ENCODE data around the gene FNIP2. TPM values are rescaled to one million over a fixed set of nuclear protein-coding genes. Genes with fewer than 3 reads are reported as not detected.

Gene FNIP2
- total and polyA plus RNA-seq, 7 donors = 15.6 to 92.1 (median 33.3) TPM

GRCh38 chr4:158845311-158846041 is 76.7 kb downstream of the FNIP2 start:
- H3K27me3 ChIP-seq (ENCODE audit: insufficient read depth in 3 of 3, low read length in 2 of 3) = no peaks in the 10 kb centered on the region
- TF ChIP-seq CTCF (IDR thresholded peaks at IDR 0.05) = no peak
- no peak for ATAC-seq
- H3K36me3 ChIP-seq (ENCODE audit: insufficient read depth in 1 of 2, low read depth in 1 of 2) = peaks cover 13 to 65% of the 10 kb centered on the region in 2 donors
- 83 to 89% (median 84%) methylated on average over 4 of the region's 4 CpGs for WGBS, 3 donors
- no peak overlapping the region for H3K4me3 ChIP-seq
- no peak for DNase-seq
- H3K4me1 ChIP-seq = peaks cover 15% of the 10 kb centered on the region
- H3K9me3 ChIP-seq = no peaks in the 10 kb centered on the region
- H3K27ac ChIP-seq = no peak overlapping the region
- intact Hi-C loops (cut with DNase I) = no loop called here

GRCh38 chr4:158847535-158847934 is 78.7 kb downstream of the FNIP2 start:
- 96 to 98% (median 97%) methylated on average over 4 of the region's 4 CpGs for WGBS, 3 donors
- Histone ChIP-seq H3K4me1 (peaks cover 6% of the 10 kb centered on the region), H3K4me3 (no peak overlapping the region), H3K36me3 (ENCODE audit: insufficient read depth in 1 of 2, low read depth in 1 of 2) (peaks cover 13 to 70% of the 10 kb centered on the region in 2 donors), H3K9me3 (no peaks in the 10 kb centered on the region), H3K27ac (no peak overlapping the region), H3K27me3 (ENCODE audit: insufficient read depth in 3 of 3, low read length in 2 of 3) (no peaks in the 10 kb centered on the region)
- ATAC-seq = peak in 2 of 4 donors; percentile 14 to 30
- no peak for TF ChIP-seq CTCF (IDR thresholded peaks at IDR 0.05)
- no peak for DNase-seq
- intact Hi-C loops (cut with DNase I) = no loop called here

- TF ChIP-seq CTCF (IDR thresholded peaks at IDR 0.05) = no peak
- WGBS, 3 donors = 85 to 91% (median 90%) methylated on average over 2 of the region's 2 CpGs
- H3K4me1 ChIP-seq = peaks cover 6% of the 10 kb centered on the region
Measured at GRCh38 chr4:158849681-158850080, 80.9 kb downstream of the FNIP2 start.

DNA sequence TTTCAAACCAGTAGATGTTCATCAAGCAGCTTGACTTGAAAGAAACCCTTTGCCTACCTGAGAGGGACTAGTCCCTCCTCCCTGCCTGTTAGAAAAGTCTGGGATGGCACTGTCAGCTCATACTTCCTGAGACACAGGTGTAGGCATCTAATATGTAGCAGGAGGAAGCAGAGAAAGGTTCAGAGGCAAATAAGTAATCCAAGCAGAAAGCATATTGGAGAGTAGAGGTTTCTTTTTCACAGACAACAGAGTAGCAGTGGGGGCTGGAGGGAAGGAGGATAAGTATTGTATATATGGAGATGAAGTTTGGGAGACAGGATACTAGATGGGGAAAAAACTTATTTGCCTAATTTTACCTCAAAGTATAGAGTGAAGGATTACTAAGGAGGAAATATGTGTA is 81.5 kb downstream of the FNIP2 start:
- peaks cover 6% of the 10 kb centered on the region for H3K4me1 ChIP-seq
- peaks cover 4 to 56% of the 10 kb centered on the region in 2 donors for H3K36me3 ChIP-seq (ENCODE audit: insufficient read depth in 1 of 2, low read depth in 1 of 2)
- no peaks in the 10 kb centered on the region for H3K9me3 ChIP-seq
- no peak for TF ChIP-seq CTCF (IDR thresholded peaks at IDR 0.05)
- ATAC-seq (no peak), DNase-seq (no peak)
- H3K27ac ChIP-seq = no peak overlapping the region
- intact Hi-C loops (cut with DNase I) = loop anchor here (2.0 to 10.0 kb wide), 5 partner anchors 120 to 594 kb away; no protein-coding TSS in a partner anchor
- no peak overlapping the region for H3K4me3 ChIP-seq
- no peaks in the 10 kb centered on the region for H3K27me3 ChIP-seq (ENCODE audit: insufficient read depth in 3 of 3, low read length in 2 of 3)

More at GRCh38 chr4:158849681-158850080, 80.9 kb downstream of the FNIP2 start:
- ATAC-seq = no peak
- peaks cover 4 to 54% of the 10 kb centered on the region in 2 donors for H3K36me3 ChIP-seq (ENCODE audit: insufficient read depth in 1 of 2, low read depth in 1 of 2)
- H3K4me3 ChIP-seq = no peak overlapping the region
- no peak for DNase-seq
- intact Hi-C loops (cut with DNase I) = loop anchor here (2.0 to 10.0 kb wide), 5 partner anchors 119 to 595 kb away; no protein-coding TSS in a partner anchor
- H3K27ac ChIP-seq = no peak overlapping the region
- H3K27me3 ChIP-seq (ENCODE audit: insufficient read depth in 3 of 3, low read length in 2 of 3) = no peaks in the 10 kb centered on the region
- no peaks in the 10 kb centered on the region for H3K9me3 ChIP-seq
